Mammary epithelial cell (primary cell): ENCODE results near the gene GAP43.

ENCODE experiments used
- EZH2 ChIP-seq: IDR thresholded peaks from 2 replicates; pipeline ENCODE4 v1.6.1; 2012; ENCODE audit warnings: low read length, inconsistent platforms, borderline replicate concordance
- TF ChIP-seq, protein P1 (sequence below), 2 donors: IDR thresholded peaks in 1 of 2; conservative IDR thresholded peaks in 1 of 2; 2 replicates each; pipeline ENCODE4 v1.5.1; 2011 to 2012; ENCODE audit warnings: inconsistent platforms in 2 of 2, low read length in 2 of 2, mild to moderate bottlenecking in 2 of 2, control low read depth in 1 of 2, low read depth in 1 of 2; ENCODE audit not compliant: insufficient read depth in 1 of 2; ENCODE audit errors: extremely low read depth in 1 of 2

DNA sequence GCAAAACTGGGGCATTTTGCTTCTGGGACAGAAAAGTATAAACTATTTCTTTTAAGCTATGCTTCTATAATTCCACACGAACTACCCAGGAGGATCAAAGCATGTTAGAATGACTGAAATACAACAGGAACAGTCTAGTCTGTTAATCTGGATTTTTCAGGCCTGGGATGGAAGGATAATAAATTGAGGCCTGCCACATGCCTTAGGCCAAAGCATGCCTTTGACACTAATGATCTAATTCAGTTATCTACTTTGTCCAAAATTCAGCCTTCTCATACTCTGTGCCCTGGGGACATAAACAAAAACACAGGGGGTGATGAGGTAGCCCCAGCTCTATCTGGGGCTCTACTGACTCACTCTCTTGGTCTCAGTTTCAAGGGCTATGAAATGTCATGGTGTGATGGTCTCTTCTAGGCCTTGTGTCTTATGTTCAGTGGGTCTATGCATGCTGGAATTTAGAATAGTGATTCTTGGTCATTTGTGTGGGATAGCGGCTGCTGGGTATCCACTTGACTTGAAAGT is 32.5 kb downstream of the GAP43 start:
- TF ChIP-seq, protein P1, sequence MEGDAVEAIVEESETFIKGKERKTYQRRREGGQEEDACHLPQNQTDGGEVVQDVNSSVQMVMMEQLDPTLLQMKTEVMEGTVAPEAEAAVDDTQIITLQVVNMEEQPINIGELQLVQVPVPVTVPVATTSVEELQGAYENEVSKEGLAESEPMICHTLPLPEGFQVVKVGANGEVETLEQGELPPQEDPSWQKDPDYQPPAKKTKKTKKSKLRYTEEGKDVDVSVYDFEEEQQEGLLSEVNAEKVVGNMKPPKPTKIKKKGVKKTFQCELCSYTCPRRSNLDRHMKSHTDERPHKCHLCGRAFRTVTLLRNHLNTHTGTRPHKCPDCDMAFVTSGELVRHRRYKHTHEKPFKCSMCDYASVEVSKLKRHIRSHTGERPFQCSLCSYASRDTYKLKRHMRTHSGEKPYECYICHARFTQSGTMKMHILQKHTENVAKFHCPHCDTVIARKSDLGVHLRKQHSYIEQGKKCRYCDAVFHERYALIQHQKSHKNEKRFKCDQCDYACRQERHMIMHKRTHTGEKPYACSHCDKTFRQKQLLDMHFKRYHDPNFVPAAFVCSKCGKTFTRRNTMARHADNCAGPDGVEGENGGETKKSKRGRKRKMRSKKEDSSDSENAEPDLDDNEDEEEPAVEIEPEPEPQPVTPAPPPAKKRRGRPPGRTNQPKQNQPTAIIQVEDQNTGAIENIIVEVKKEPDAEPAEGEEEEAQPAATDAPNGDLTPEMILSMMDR (conservative IDR thresholded peaks at IDR 0.05 in 1 of 2, IDR thresholded peaks at IDR 0.05 in 1 of 2; ENCODE audit: extremely low read depth in 1 of 2, insufficient read depth in 1 of 2, low read depth in 1 of 2, low read length in 2 of 2): no peak
- TF ChIP-seq EZH2: no peak
